GM20000 (cell line): ENCODE results near the gene LINC00632.
A peak's percentile ranks its signal among the peaks of the same experiment; 100 is the strongest.

Experiments
- DNase-seq: peaks from one replicate; pipeline ENCODE4 v3.0.0; 2012; ENCODE audit warnings: low spot score
- CTCF ChIP-seq: IDR thresholded peaks from 2 replicates; pipeline ENCODE4 v1.5.1; 2012; ENCODE audit warnings: mild to moderate bottlenecking, control low read depth; ENCODE audit errors: extremely low read depth, missing control alignments

The LINC00632 gene

GRCh38 chrX:140804292-140804691, 94.7 kb downstream of the LINC00632 start:
- TF ChIP-seq CTCF, result no peak
- no peak for DNase-seq

GRCh38 chrX:140815868-140816267, 106.3 kb downstream of the LINC00632 start:
- TF ChIP-seq CTCF, result no peak
- no peak for DNase-seq

- no peak for TF ChIP-seq CTCF
- peak; percentile 1 for DNase-seq
These were observed 108.4 kb downstream of the LINC00632 start for GRCh38 chrX:140817943-140818342.

GRCh38 chrX:140821280-140821679, 111.7 kb downstream of the LINC00632 start:
- TF ChIP-seq CTCF, result no peak
- no peak for DNase-seq

GRCh38 chrX:140822184-140822583, 112.6 kb downstream of the LINC00632 start:
- no peak for DNase-seq
- TF ChIP-seq CTCF, result no peak

GRCh38 chrX:140822861-140823260, 113.3 kb downstream of the LINC00632 start:
- no peak for DNase-seq
- TF ChIP-seq CTCF, result no peak

- DNase-seq, result no peak
- no peak for TF ChIP-seq CTCF
These were observed 127.3 kb downstream of the LINC00632 start for GRCh38 chrX:140836874-140837273.
